Measurements from ENCODE around the gene SNRPD1.
"Not testable (repeated sequence)": the region's sequence is repeated elsewhere in the genome, so short reads cannot be mapped to it uniquely, and the experiment has no call there.

SNRPD1 gene

GRCh38 chr18:21612125-21613039 is at the start of gene SNRPD1:
TSS of gene SNRPD1 (plus strand) at chr18:21612314. CDS start at chr18:21612430, 116 bp downstream.
- peak; percentile 90 for DNase-seq (ENCODE audit: low spot score)

GRCh38 chr18:21571772-21572171 is 40.3 kb upstream of the SNRPD1 start:
- DNase-seq (ENCODE audit: low spot score), result no peak

- no peak for DNase-seq (ENCODE audit: low spot score)
Observed at GRCh38 chr18:21575656-21576055, 36.5 kb upstream of the SNRPD1 start.

GRCh38 chr18:21584391-21584790 is 27.7 kb upstream of the SNRPD1 start:
- DNase-seq (ENCODE audit: low spot score), result no peak

GRCh38 chr18:21592361-21592760 is 19.8 kb upstream of the SNRPD1 start:
- DNase-seq (ENCODE audit: low spot score), result not testable (repeated sequence)

GRCh38 chr18:21593540-21594257 is 18.4 kb upstream of the SNRPD1 start:
- DNase-seq (ENCODE audit: low spot score), result no peak

GRCh38 chr18:21597620-21598019 is 14.5 kb upstream of the SNRPD1 start:
- DNase-seq (ENCODE audit: low spot score), result no peak

- no peak for DNase-seq (ENCODE audit: low spot score)
Observed at GRCh38 chr18:21598726-21599584, 13.2 kb upstream of the SNRPD1 start.

- no peak for DNase-seq (ENCODE audit: low spot score)
Observed at GRCh38 chr18:21599585-21600525, 12.3 kb upstream of the SNRPD1 start.

GRCh38 chr18:21600526-21601410 is 11.3 kb upstream of the SNRPD1 start, which contains the start of gene ESCO1:
TSS of gene ESCO1 (minus strand) at chr18:21600704. CDS start at chr18:21574843, 25,861 bp downstream.
- peak; percentile 92 for DNase-seq (ENCODE audit: low spot score)

- no peak for DNase-seq (ENCODE audit: low spot score)
Observed at GRCh38 chr18:21602299-21602587, 9.9 kb upstream of the SNRPD1 start.

GRCh38 chr18:21604671-21605070 is 7.4 kb upstream of the SNRPD1 start:
- no peak for DNase-seq (ENCODE audit: low spot score)

GRCh38 chr18:21605213-21605612 is 6.9 kb upstream of the SNRPD1 start:
- no peak for DNase-seq (ENCODE audit: low spot score)

GRCh38 chr18:21611401-21612124 is 551 bp upstream of the SNRPD1 start:
- not testable (repeated sequence) for DNase-seq (ENCODE audit: low spot score)

- DNase-seq (ENCODE audit: low spot score), result not testable (repeated sequence)
Observed at GRCh38 chr18:21621640-21622039, 9.5 kb downstream of the SNRPD1 start.

GRCh38 chr18:21629089-21629832 is 17.1 kb downstream of the SNRPD1 start:
- no peak for DNase-seq (ENCODE audit: low spot score)

GRCh38 chr18:21632393-21632792 is 20.3 kb downstream of the SNRPD1 start:
- DNase-seq (ENCODE audit: low spot score), result no peak

- DNase-seq (ENCODE audit: low spot score), result peak; percentile 37
Observed at GRCh38 chr18:21634588-21635199, 22.6 kb downstream of the SNRPD1 start.

Data from putamen (tissue), 1 donor.